Heart left ventricle (tissue), 13 donors: ENCODE data around the gene PTPRJ.

Experiments
- POLR2A ChIP-seq, 2 donors: fragments of 450-650 bp; IDR thresholded peaks; one replicate each; pipeline ENCODE4 v1.6.1; 2017; ENCODE audit warnings: antibody characterized with exemption in 2 of 2, mild to moderate bottlenecking in 2 of 2, moderate library complexity in 2 of 2
- TF ChIP-seq, protein P1 (sequence below), 12 donors: fragments of 200-600 bp; sonication (generic) in 4 of 12; IDR thresholded peaks; one replicate each; pipeline versions ENCODE4 v1.5.0 to v1.8.0; 2018 to 2022; ENCODE audit warnings: antibody characterized with exemption in 12 of 12, mild to moderate bottlenecking in 5 of 12
- donor health status: ischemic (EF 13 %, LVEDD 7.1; RV severe dilation, severe dysfunction).
- donor health status: DM: no; HTN: yes; CAD: no.
- donor health status: DM: no; HTN: no; CAD: no.
- donor health status: ischemic (EF 25% LVEDD 6.9; RV normal size, moderate dysfunction).
- donor health status: ischemic (EF 25% LVEDD 5.7; RV mildly dilated, moderate dysfunction).
- donor health status: ischemic (EF 35%, LVEDD 5.7; RV mildly dilated, moderate dysfunction).
- donor health status: nonischemic (EF 11% LVEDD 7.7; RV severe dilation, severe dysfunction).
- donor health status: DM: yes; HTN: yes; CAD: no.
- donor health status: PGD.
- donor health status: ischemic (EF 29% LVEDD 5.4; RV normal size, mild dysfunction).
- donor health status: nonischemic (EF 23%, LVEDD 6.1; RV moderate dilation, normal function).

DNA sequence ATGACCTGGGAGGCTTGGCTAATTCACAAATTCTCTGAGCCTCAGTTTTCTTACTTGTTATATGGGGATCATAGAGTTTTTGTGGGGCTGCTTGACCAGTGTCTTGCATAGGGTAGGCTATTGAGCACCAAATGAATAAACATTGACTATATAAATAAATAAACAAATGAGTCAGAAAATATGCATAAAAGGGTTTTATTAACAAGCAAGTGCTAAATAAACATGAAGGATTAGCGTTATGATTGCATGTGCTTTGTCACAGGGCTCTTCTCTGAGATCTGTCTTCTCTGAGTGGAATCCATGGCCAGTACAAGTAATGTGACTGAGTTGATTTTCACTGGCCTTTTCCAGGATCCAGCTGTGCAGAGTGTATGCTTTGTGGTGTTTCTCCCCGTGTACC is 236.2 kb downstream of the PTPRJ start, which contains the start of gene OR4B1:
- TF ChIP-seq POLR2A (IDR thresholded peaks at IDR 0.05): no peak
- TF ChIP-seq, protein P1, sequence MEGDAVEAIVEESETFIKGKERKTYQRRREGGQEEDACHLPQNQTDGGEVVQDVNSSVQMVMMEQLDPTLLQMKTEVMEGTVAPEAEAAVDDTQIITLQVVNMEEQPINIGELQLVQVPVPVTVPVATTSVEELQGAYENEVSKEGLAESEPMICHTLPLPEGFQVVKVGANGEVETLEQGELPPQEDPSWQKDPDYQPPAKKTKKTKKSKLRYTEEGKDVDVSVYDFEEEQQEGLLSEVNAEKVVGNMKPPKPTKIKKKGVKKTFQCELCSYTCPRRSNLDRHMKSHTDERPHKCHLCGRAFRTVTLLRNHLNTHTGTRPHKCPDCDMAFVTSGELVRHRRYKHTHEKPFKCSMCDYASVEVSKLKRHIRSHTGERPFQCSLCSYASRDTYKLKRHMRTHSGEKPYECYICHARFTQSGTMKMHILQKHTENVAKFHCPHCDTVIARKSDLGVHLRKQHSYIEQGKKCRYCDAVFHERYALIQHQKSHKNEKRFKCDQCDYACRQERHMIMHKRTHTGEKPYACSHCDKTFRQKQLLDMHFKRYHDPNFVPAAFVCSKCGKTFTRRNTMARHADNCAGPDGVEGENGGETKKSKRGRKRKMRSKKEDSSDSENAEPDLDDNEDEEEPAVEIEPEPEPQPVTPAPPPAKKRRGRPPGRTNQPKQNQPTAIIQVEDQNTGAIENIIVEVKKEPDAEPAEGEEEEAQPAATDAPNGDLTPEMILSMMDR (IDR thresholded peaks at IDR 0.05): no peak
